Fibroblast of lung (primary cell): ENCODE measurements around the gene CPZ. TPM values are rescaled to one million over a fixed set of nuclear protein-coding genes. Genes with fewer than 3 reads are reported as not detected.

Experiments
- DNase-seq, 2 donors: peaks; one replicate each; pipeline versions ENCODE4 v3.0.0 to v3.0.0-alpha.2; 2010; ENCODE audit warnings: low read depth in 2 of 2
- H2AFZ ChIP-seq: 2 replicates; pipeline ENCODE4 v1.5.1; 2012; ENCODE audit warnings: low read length, control low read depth, inconsistent platforms
- H3K27ac ChIP-seq: 2 replicates; pipeline ENCODE4 v1.5.1; 2011; ENCODE audit warnings: low read length, control low read depth; ENCODE audit not compliant: insufficient read depth
- H3K27me3 ChIP-seq: 2 replicates; pipeline ENCODE4 v1.5.1; 2011; ENCODE audit warnings: mild to moderate bottlenecking, low read length; ENCODE audit not compliant: control insufficient read depth, insufficient read depth
- H3K36me3 ChIP-seq: 2 replicates; pipeline ENCODE4 v1.5.1; 2011; ENCODE audit warnings: low read length; ENCODE audit not compliant: control insufficient read depth, insufficient read depth
- H3K4me1 ChIP-seq: 2 replicates; pipeline ENCODE4 v1.5.1; 2011; ENCODE audit warnings: low read length; ENCODE audit not compliant: control insufficient read depth, insufficient read depth; ENCODE audit errors: extremely low read depth
- H3K4me2 ChIP-seq: 2 replicates; pipeline ENCODE4 v1.5.1; 2011; ENCODE audit warnings: low read length, control low read depth; ENCODE audit not compliant: insufficient read depth; ENCODE audit errors: extremely low read depth
- H3K4me3 ChIP-seq, 4 experiments: fragments of 200-600 bp in 1 of 4; sonication (generic) in 1 of 4; replicated peaks in 1 of 4; 2 replicates each; pipeline ENCODE4 v1.5.1; 2011 to 2016; ENCODE audit warnings: low read length in 4 of 4, low read depth in 3 of 4, mild to moderate bottlenecking in 3 of 4, control low read depth in 2 of 4, inconsistent platforms in 1 of 4, mixed read lengths in 1 of 4; ENCODE audit not compliant: insufficient read depth in 1 of 4; ENCODE audit errors: control extremely low read depth in 1 of 4
- H3K79me2 ChIP-seq: 2 replicates; pipeline ENCODE4 v1.5.1; 2012; ENCODE audit warnings: mild to moderate bottlenecking, low read length, inconsistent platforms; ENCODE audit not compliant: control insufficient read depth, insufficient read depth
- H3K9ac ChIP-seq: 2 replicates; pipeline ENCODE4 v1.5.1; 2011; ENCODE audit warnings: mild to moderate bottlenecking, low read length, control low read depth; ENCODE audit not compliant: insufficient read depth
- H3K9me3 ChIP-seq: 2 replicates; pipeline ENCODE4 v1.5.1; 2012; ENCODE audit warnings: low read depth, low read length; ENCODE audit not compliant: control insufficient read depth, insufficient read depth
- H4K20me1 ChIP-seq: 2 replicates; pipeline ENCODE4 v1.5.1; 2011; ENCODE audit warnings: low read length; ENCODE audit not compliant: control insufficient read depth, insufficient read depth; ENCODE audit errors: extremely low read depth
- CTCF ChIP-seq, 2 donors: IDR thresholded peaks in 1 of 2; conservative IDR thresholded peaks in 1 of 2; 1 replicate in 1 of 2; 2 replicates in 1 of 2; pipeline ENCODE4 v1.5.1; 2011 to 2012; ENCODE audit warnings: low read length in 2 of 2, control low read depth in 1 of 2, inconsistent platforms in 1 of 2, low read depth in 1 of 2, mild to moderate bottlenecking in 1 of 2
- EZH2 ChIP-seq: IDR thresholded peaks from 2 replicates; pipeline ENCODE4 v1.5.1; 2012; ENCODE audit warnings: low read length, control low read depth, mild to moderate bottlenecking; ENCODE audit errors: missing control alignments
- polyA plus RNA-seq, 2 donors: library from polyadenylated mRNA; depleted of rRNA in 1 of 2; stranded (reverse) in 1 of 2; unstranded in 1 of 2; fragments of >200 nt; gene quantifications; 2 replicates each; pipeline ENCODE4 v1.2.1, GENCODE V29; 2011 to 2012; ENCODE audit warnings: missing spikeins in 1 of 2
- total RNA-seq: library from RNA; depleted of rRNA; stranded (reverse); fragments of >200 nt; gene quantifications from 2 replicates; pipeline ENCODE4 v1.2.1, GENCODE V29; 2014

CPZ gene
- total and polyA plus RNA-seq, 2 donors (not counting 1 experiment from before 2014, with no cell fraction given) = 7.1 to 24.4 TPM

- H3K9ac ChIP-seq = no peak overlapping the region
- TF ChIP-seq EZH2 = no peak
- no peak for TF ChIP-seq CTCF (conservative IDR thresholded peaks at IDR 0.05 in 1 of 2, IDR thresholded peaks at IDR 0.05 in 1 of 2; ENCODE audit: low read depth in 1 of 2, low read length in 2 of 2)
- H2AFZ ChIP-seq = no peak overlapping the region
- H3K27me3 ChIP-seq = peaks cover 3% of the 10 kb centered on the region
- no peak overlapping the region for H3K4me3 ChIP-seq
- no peaks in the 10 kb centered on the region for H3K36me3 ChIP-seq
- H3K9me3 ChIP-seq = no peaks in the 10 kb centered on the region
- no peak overlapping the region for H3K4me2 ChIP-seq
- no peaks in the 10 kb centered on the region for H3K4me1 ChIP-seq
- H3K27ac ChIP-seq = no peak overlapping the region
- H4K20me1 ChIP-seq = no peaks in the 10 kb centered on the region
- no peak for DNase-seq
- H3K79me2 ChIP-seq = no peaks in the 10 kb centered on the region
Measured at GRCh38 chr4:8586246-8586645, 6.3 kb upstream of the CPZ start.

- no peak overlapping the region for H3K27ac ChIP-seq
- no peak overlapping the region for H2AFZ ChIP-seq
- peaks cover 3% of the 10 kb centered on the region for H3K27me3 ChIP-seq
- H3K4me1 ChIP-seq = no peaks in the 10 kb centered on the region
- DNase-seq = no peak
- no peak overlapping the region for H3K4me3 ChIP-seq
- H3K9ac ChIP-seq = no peak overlapping the region
- no peak overlapping the region for H3K4me2 ChIP-seq
- TF ChIP-seq CTCF (conservative IDR thresholded peaks at IDR 0.05 in 1 of 2, IDR thresholded peaks at IDR 0.05 in 1 of 2; ENCODE audit: low read depth in 1 of 2, low read length in 2 of 2) (no peak), EZH2 (no peak)
- H3K79me2 ChIP-seq = no peaks in the 10 kb centered on the region
- no peaks in the 10 kb centered on the region for H4K20me1 ChIP-seq
- no peaks in the 10 kb centered on the region for H3K9me3 ChIP-seq
- H3K36me3 ChIP-seq = no peaks in the 10 kb centered on the region
Measured at GRCh38 chr4:8586671-8587468, 5.7 kb upstream of the CPZ start.

DNA sequence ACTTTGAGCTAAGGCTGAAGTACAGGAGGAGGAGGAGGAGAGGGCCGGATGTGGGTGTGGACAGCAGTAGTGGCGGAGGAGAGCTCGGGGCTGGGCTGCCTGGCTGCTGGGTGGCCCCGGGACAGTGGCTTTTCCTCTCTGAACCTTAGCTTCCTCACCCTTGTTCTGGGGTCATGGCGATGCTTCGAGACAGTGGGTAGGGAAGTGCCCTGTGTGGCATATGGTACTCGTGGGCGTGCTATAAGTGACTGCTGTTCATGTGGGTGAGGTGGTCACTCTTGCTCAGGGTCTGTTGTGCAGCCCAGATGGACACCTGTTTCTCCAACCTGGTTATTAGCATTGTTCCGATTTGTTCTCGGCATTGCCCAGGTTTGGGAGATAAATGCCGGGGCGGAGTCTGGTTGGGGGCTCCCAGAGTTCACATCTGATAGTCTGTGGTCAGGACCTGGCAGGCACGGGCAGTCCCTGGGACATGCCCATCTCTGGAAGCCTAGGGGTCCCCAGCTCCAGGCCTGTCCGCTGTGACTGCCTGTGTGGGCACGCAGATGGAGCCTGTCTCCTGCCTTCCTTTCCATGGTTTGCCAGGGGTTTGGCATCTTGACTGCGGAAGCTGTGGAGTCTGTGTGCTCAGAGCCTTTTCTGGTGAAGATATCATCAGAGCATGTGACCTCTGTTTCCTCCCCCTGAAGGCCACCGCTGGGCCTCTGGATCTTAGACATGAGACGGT lies 4.9 kb upstream of the CPZ start:
- no peak for DNase-seq
- Histone ChIP-seq H3K9me3 (no peaks in the 10 kb centered on the region), H2AFZ (no peak overlapping the region), H3K36me3 (no peaks in the 10 kb centered on the region), H3K4me2 (no peak overlapping the region), H4K20me1 (no peaks in the 10 kb centered on the region), H3K27me3 (peaks cover 8% of the 10 kb centered on the region), H3K79me2 (no peaks in the 10 kb centered on the region), H3K4me1 (no peaks in the 10 kb centered on the region), H3K9ac (no peak overlapping the region), H3K4me3 (no peak overlapping the region), H3K27ac (no peak overlapping the region)
- TF ChIP-seq EZH2 (no peak), CTCF (conservative IDR thresholded peaks at IDR 0.05 in 1 of 2, IDR thresholded peaks at IDR 0.05 in 1 of 2; ENCODE audit: low read depth in 1 of 2, low read length in 2 of 2) (no peak)
